Loucy (cell line): ENCODE data around the gene P2RX7.

Experiments
- H2AFZ ChIP-seq: fragments of 200-600 bp; sonication (generic); 2 replicates; pipeline ENCODE4 v1.6.0; 2016; ENCODE audit warnings: antibody characterized with exemption, mild to moderate bottlenecking, low read length, moderate library complexity
- H3F3A ChIP-seq: fragments of 200-600 bp; 2 replicates; pipeline ENCODE4 v1.6.0; 2016; ENCODE audit warnings: antibody characterized with exemption, low read depth, mild to moderate bottlenecking
- H3K27me3 ChIP-seq: fragments of 200-600 bp; sonication (generic); 2 replicates; pipeline ENCODE4 v1.6.1; 2014; ENCODE audit warnings: low read length, mild to moderate bottlenecking; ENCODE audit not compliant: insufficient read depth, poor library complexity, severe bottlenecking
- H3K36me3 ChIP-seq: fragments of 200-600 bp; sonication (generic); 2 replicates; pipeline ENCODE4 v1.6.1; 2016; ENCODE audit warnings: low read length; ENCODE audit not compliant: insufficient read depth
- H3K4me1 ChIP-seq: fragments of 200-600 bp; sonication (generic); 2 replicates; pipeline ENCODE4 v1.5.1; 2014; ENCODE audit warnings: low read length, mild to moderate bottlenecking; ENCODE audit not compliant: insufficient read depth, poor library complexity, severe bottlenecking
- H3K4me2 ChIP-seq: fragments of 200-600 bp; sonication (generic); 2 replicates; pipeline ENCODE4 v1.6.0; 2014; ENCODE audit warnings: antibody characterized with exemption, low read length, low read depth, mild to moderate bottlenecking; ENCODE audit not compliant: poor library complexity, severe bottlenecking
- H3K4me3 ChIP-seq: fragments of 200-600 bp; sonication (generic); 2 replicates; pipeline ENCODE4 v1.5.1; 2014; ENCODE audit warnings: low read length, mild to moderate bottlenecking, mixed read lengths; ENCODE audit not compliant: poor library complexity, severe bottlenecking
- H3K79me2 ChIP-seq: fragments of 200-600 bp; sonication (generic); 2 replicates; pipeline ENCODE4 v1.6.1; 2014; ENCODE audit warnings: low read length; ENCODE audit not compliant: insufficient read depth
- H3K9ac ChIP-seq: fragments of 200-600 bp; sonication (generic); 2 replicates; pipeline ENCODE4 v1.6.0; 2014; ENCODE audit warnings: mild to moderate bottlenecking, low read depth, low read length, moderate library complexity; ENCODE audit not compliant: poor library complexity, severe bottlenecking
- H3K9me2 ChIP-seq: fragments of 200-600 bp; sonication (generic); replicated peaks from 2 replicates; pipeline ENCODE4 v1.6.1; 2016; ENCODE audit warnings: low read depth, low read length, mixed read lengths
- H3K9me3 ChIP-seq: fragments of 200-600 bp; sonication (generic); 2 replicates; pipeline ENCODE4 v1.6.1; 2014; ENCODE audit warnings: mild to moderate bottlenecking, antibody characterized with exemption, low read length, low read depth; ENCODE audit not compliant: insufficient read depth
- H4K20me1 ChIP-seq: fragments of 200-600 bp; sonication (generic); 2 replicates; pipeline ENCODE4 v1.6.0; 2014; ENCODE audit warnings: antibody characterized with exemption, low read length, mild to moderate bottlenecking; ENCODE audit not compliant: insufficient read depth, poor library complexity, severe bottlenecking
- EZH2phosphoT487 ChIP-seq: fragments of 200-600 bp; IDR thresholded peaks from 2 replicates; pipeline ENCODE4 v1.6.1; 2018; ENCODE audit warnings: antibody characterized with exemption, mild to moderate bottlenecking, moderate library complexity, borderline replicate concordance
- TF ChIP-seq, protein P1 (sequence below): fragments of 200-600 bp; sonication (generic); conservative IDR thresholded peaks from 2 replicates; pipeline ENCODE4 v1.5.1; 2014; ENCODE audit warnings: mild to moderate bottlenecking, antibody characterized with exemption, low read length

The P2RX7 gene

DNA sequence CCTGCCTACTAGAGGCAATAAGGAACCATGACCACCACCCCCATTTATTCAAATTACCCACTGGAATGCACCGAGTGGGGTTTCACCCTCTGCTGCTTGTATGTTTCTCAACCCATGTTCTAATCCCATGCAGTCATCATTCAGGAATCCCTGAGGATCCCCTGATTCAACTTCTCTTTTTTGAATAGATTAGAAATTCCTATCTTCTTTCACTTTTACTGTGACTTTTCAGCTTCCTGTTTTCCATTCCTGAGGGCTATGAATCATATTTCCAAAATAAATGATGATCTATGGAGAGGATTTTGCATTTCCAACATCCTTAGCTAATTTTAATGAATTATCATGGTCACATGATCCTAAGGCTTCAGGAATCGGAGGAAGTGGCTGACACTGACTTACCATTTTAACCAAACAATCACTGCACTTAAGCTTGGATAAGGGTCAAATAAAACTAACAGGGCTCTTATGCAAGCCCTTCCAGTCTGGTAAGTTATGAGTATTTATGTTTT is 57.9 kb downstream of the P2RX7 start:
- Histone ChIP-seq H3K9me2 (no peaks in the 10 kb centered on the region), H3F3A (no peaks in the 10 kb centered on the region), H3K9ac (no peak overlapping the region), H3K36me3 (no peaks in the 10 kb centered on the region), H3K4me3 (no peak overlapping the region), H3K4me2 (no peak overlapping the region), H3K4me1 (no peaks in the 10 kb centered on the region), H3K27me3 (no peaks in the 10 kb centered on the region), H2AFZ (no peak overlapping the region), H4K20me1 (no peaks in the 10 kb centered on the region), H3K79me2 (no peaks in the 10 kb centered on the region), H3K9me3 (no peaks in the 10 kb centered on the region)
- TF ChIP-seq EZH2phosphoT487, result no peak
- TF ChIP-seq, protein P1, sequence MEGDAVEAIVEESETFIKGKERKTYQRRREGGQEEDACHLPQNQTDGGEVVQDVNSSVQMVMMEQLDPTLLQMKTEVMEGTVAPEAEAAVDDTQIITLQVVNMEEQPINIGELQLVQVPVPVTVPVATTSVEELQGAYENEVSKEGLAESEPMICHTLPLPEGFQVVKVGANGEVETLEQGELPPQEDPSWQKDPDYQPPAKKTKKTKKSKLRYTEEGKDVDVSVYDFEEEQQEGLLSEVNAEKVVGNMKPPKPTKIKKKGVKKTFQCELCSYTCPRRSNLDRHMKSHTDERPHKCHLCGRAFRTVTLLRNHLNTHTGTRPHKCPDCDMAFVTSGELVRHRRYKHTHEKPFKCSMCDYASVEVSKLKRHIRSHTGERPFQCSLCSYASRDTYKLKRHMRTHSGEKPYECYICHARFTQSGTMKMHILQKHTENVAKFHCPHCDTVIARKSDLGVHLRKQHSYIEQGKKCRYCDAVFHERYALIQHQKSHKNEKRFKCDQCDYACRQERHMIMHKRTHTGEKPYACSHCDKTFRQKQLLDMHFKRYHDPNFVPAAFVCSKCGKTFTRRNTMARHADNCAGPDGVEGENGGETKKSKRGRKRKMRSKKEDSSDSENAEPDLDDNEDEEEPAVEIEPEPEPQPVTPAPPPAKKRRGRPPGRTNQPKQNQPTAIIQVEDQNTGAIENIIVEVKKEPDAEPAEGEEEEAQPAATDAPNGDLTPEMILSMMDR, result no peak

DNA sequence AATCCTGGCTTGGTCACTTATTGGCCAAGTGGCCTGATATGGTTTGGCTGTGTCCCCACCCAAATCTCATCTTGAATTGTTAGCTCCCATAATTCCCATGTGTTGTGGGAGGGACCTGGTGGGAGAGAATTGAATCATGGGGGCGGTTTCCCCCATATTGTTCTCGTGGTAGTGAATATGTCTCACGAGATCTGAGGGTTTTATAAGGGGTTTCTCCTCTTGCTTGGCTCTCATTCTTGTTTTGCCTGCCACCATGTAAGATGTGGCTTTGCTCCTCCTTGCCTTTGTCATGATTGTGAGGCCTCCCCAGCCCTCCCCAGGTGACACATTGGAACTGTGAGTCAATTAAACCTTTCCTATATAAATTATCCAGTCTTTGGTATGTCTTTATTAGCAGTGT is 58.5 kb downstream of the P2RX7 start:
- Histone ChIP-seq H3K4me1 (no peaks in the 10 kb centered on the region), H3K36me3 (no peaks in the 10 kb centered on the region), H3K79me2 (no peaks in the 10 kb centered on the region), H3K9me3 (no peaks in the 10 kb centered on the region), H3K4me3 (no peak overlapping the region), H3K9ac (no peak overlapping the region), H3K9me2 (no peaks in the 10 kb centered on the region), H3K4me2 (no peak overlapping the region), H3F3A (no peaks in the 10 kb centered on the region), H4K20me1 (no peaks in the 10 kb centered on the region), H3K27me3 (no peaks in the 10 kb centered on the region), H2AFZ (no peak overlapping the region)
- TF ChIP-seq EZH2phosphoT487, result no peak
- TF ChIP-seq, protein P1, result no peak

DNA sequence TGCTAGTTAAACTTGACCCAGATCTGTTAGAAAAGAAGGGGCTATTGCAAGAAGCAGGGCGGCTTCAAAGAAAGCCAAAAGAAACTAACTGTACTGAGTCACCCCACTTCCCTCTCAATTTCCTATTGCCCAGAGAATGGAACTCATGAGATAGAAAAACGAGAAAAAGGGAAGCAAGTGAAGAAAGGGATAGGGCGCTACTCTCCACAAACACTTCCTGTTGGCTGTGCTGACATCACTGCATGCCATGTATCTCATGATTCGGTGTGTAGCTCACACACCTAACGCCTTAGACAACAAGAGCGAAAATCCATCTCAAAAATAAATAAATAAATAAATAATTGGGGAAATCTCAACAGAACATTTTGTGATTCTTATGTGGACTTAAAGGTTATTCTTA is 64.2 kb downstream of the P2RX7 start:
- Histone ChIP-seq H3F3A (no peaks in the 10 kb centered on the region), H4K20me1 (no peaks in the 10 kb centered on the region), H3K9ac (no peak overlapping the region), H2AFZ (peak overlapping the region; percentile 65), H3K36me3 (no peaks in the 10 kb centered on the region), H3K4me1 (no peaks in the 10 kb centered on the region), H3K9me2 (no peaks in the 10 kb centered on the region), H3K79me2 (no peaks in the 10 kb centered on the region), H3K9me3 (no peaks in the 10 kb centered on the region), H3K4me3 (no peak overlapping the region), H3K27me3 (no peaks in the 10 kb centered on the region), H3K4me2 (no peak overlapping the region)
- TF ChIP-seq, protein P1, result no peak
- no peak for TF ChIP-seq EZH2phosphoT487
